HG03095 (cell line): ENCODE results near the gene OR1J2.

Experiments used
- ATAC-seq: cut with Tn5 transposase; IDR thresholded peaks from one replicate; pipeline ENCODE4 v1.9.1; 2021; ENCODE audit warnings: moderate library complexity; ENCODE audit not compliant: unreplicated experiment

The OR1J2 gene

DNA sequence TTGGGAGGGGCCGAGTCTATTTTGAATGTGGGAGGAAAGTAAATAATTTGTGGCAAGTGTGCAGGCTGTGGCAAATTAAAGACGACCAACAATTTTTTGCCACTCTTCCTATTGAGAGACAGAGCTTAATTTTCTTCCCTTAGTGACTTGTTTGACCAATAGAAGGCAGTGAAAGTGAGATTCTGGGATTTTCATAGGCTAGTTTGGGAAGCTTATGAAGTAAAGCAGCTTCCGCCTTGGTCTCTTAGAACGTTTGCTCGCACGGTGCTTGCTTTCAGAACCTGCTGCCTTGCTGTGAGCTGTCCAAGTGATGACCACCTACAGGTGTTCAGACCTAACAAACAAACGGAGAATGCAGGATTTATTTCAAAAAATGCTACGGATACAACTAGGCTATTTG, 35.6 kb downstream of the OR1J2 start:
- no peak for ATAC-seq

GRCh38 chr9:122551371-122551770, 40.8 kb downstream of the OR1J2 start:
- no peak for ATAC-seq

GRCh38 chr9:122552812-122553211, 42.2 kb downstream of the OR1J2 start, which contains the start of gene OR1N2:
OR1N2 (plus strand) TSS chr9:122553112; CDS start chr9:122553212, 100 bp downstream.
- ATAC-seq: no peak
